GM12878 (cell line): ENCODE data around the gene BPIFB3.

Experiments used
- CHD2 ChIP-seq: IDR thresholded peaks from 2 replicates; pipeline ENCODE4 v1.6.1; 2011; ENCODE audit warnings: low read depth, low read length, improper control_type of control experiment, borderline replicate concordance
- CREM ChIP-seq: IDR thresholded peaks from 2 replicates; pipeline ENCODE4 v1.6.1; 2014; ENCODE audit warnings: antibody characterized with exemption, low read depth
- EGR1 ChIP-seq, 2 experiments: IDR thresholded peaks; 1 replicate in 1 of 2; 2 replicates in 1 of 2; pipeline ENCODE4 v1.6.1; 2011 to 2012; ENCODE audit warnings: low read depth in 2 of 2, low read length in 2 of 2, borderline replicate concordance in 1 of 2, mild to moderate bottlenecking in 1 of 2, moderate library complexity in 1 of 2
- MTA2 ChIP-seq: fragments of 450-650 bp; IDR thresholded peaks from 2 replicates; pipeline ENCODE4 v1.6.1; 2016; ENCODE audit warnings: low read depth, mild to moderate bottlenecking, moderate library complexity
- NR2C1 ChIP-seq: fragments of 450-650 bp; IDR thresholded peaks from 2 replicates; pipeline ENCODE4 v1.6.1; 2017; ENCODE audit warnings: antibody characterized with exemption, mild to moderate bottlenecking, moderate library complexity
- POLR2A ChIP-seq: IDR thresholded peaks from 2 replicates; pipeline ENCODE4 v1.6.1; 2011; ENCODE audit warnings: low read depth, mild to moderate bottlenecking, low read length
- SMARCA5 ChIP-seq: fragments of 450-650 bp; IDR thresholded peaks from 2 replicates; pipeline ENCODE4 v1.6.1; 2017; ENCODE audit warnings: mild to moderate bottlenecking
- SRF ChIP-seq, 2 experiments: IDR thresholded peaks; 2 replicates each; pipeline ENCODE4 v1.6.1; 2011; ENCODE audit warnings: low read depth in 2 of 2, low read length in 2 of 2, mild to moderate bottlenecking in 1 of 2, moderate library complexity in 1 of 2
- TARDBP ChIP-seq: IDR thresholded peaks from 2 replicates; pipeline ENCODE4 v1.6.1; 2016; ENCODE audit warnings: borderline replicate concordance
- TF ChIP-seq, protein P1 (sequence below), 3 experiments: IDR thresholded peaks in 2 of 3; conservative IDR thresholded peaks in 1 of 3; 2 replicates each; pipeline ENCODE4 v1.5.1; 2011; ENCODE audit warnings: low read depth in 3 of 3, low read length in 3 of 3, mild to moderate bottlenecking in 3 of 3, control low read depth in 2 of 3, moderate library complexity in 2 of 3, inconsistent platforms in 1 of 3, mixed read lengths in 1 of 3; ENCODE audit not compliant: control insufficient read depth in 2 of 3, insufficient read depth in 1 of 3; ENCODE audit errors: extremely low read depth in 1 of 3
- TF ChIP-seq, protein P2 (sequence below): fragments of 450-650 bp; IDR thresholded peaks from 2 replicates; pipeline ENCODE4 v1.6.1; 2016; ENCODE audit warnings: mild to moderate bottlenecking, moderate library complexity, borderline replicate concordance
- TF ChIP-seq, protein P3 (sequence below): IDR thresholded peaks from 2 replicates; pipeline ENCODE4 v1.6.1; 2012; ENCODE audit warnings: low read depth, low read length, improper control_type of control experiment

DNA sequence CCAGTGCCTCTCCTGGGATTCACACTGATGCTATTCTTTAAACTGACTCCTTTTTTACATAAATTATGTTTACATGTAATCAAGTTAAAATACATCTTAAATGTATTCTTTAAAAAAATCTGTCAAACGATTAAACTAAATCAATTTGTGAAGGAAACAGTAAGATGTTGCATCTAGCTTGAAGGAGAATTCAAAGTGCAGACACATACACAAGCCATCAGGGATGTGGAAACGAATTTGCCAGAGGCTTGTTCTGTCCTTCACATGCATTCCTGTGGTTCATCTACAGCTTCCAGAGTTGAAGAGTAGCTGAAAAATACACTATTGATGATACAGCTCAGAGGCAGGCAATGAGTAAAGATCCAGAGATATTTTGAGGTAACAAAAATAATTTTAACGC lies 7.3 kb upstream of the BPIFB3 start:
- TF ChIP-seq, protein P1, sequence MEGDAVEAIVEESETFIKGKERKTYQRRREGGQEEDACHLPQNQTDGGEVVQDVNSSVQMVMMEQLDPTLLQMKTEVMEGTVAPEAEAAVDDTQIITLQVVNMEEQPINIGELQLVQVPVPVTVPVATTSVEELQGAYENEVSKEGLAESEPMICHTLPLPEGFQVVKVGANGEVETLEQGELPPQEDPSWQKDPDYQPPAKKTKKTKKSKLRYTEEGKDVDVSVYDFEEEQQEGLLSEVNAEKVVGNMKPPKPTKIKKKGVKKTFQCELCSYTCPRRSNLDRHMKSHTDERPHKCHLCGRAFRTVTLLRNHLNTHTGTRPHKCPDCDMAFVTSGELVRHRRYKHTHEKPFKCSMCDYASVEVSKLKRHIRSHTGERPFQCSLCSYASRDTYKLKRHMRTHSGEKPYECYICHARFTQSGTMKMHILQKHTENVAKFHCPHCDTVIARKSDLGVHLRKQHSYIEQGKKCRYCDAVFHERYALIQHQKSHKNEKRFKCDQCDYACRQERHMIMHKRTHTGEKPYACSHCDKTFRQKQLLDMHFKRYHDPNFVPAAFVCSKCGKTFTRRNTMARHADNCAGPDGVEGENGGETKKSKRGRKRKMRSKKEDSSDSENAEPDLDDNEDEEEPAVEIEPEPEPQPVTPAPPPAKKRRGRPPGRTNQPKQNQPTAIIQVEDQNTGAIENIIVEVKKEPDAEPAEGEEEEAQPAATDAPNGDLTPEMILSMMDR (IDR thresholded peaks at IDR 0.05 in 2 of 3, conservative IDR thresholded peaks at IDR 0.05 in 1 of 3; ENCODE audit: control insufficient read depth in 2 of 3, extremely low read depth in 1 of 3, insufficient read depth in 1 of 3, low read depth in 3 of 3, low read length in 3 of 3) = no peak
- TF ChIP-seq EGR1 (IDR thresholded peaks at IDR 0.05; ENCODE audit: borderline replicate concordance in 1 of 2, low read depth in 2 of 2, low read length in 2 of 2) (no peak), SMARCA5 (no peak), CHD2 (no peak), NR2C1 (no peak), POLR2A (no peak), SRF (IDR thresholded peaks at IDR 0.05; ENCODE audit: low read depth in 2 of 2, low read length in 2 of 2) (no peak), MTA2 (no peak), TARDBP (no peak), CREM (no peak)
- TF ChIP-seq, protein P2, sequence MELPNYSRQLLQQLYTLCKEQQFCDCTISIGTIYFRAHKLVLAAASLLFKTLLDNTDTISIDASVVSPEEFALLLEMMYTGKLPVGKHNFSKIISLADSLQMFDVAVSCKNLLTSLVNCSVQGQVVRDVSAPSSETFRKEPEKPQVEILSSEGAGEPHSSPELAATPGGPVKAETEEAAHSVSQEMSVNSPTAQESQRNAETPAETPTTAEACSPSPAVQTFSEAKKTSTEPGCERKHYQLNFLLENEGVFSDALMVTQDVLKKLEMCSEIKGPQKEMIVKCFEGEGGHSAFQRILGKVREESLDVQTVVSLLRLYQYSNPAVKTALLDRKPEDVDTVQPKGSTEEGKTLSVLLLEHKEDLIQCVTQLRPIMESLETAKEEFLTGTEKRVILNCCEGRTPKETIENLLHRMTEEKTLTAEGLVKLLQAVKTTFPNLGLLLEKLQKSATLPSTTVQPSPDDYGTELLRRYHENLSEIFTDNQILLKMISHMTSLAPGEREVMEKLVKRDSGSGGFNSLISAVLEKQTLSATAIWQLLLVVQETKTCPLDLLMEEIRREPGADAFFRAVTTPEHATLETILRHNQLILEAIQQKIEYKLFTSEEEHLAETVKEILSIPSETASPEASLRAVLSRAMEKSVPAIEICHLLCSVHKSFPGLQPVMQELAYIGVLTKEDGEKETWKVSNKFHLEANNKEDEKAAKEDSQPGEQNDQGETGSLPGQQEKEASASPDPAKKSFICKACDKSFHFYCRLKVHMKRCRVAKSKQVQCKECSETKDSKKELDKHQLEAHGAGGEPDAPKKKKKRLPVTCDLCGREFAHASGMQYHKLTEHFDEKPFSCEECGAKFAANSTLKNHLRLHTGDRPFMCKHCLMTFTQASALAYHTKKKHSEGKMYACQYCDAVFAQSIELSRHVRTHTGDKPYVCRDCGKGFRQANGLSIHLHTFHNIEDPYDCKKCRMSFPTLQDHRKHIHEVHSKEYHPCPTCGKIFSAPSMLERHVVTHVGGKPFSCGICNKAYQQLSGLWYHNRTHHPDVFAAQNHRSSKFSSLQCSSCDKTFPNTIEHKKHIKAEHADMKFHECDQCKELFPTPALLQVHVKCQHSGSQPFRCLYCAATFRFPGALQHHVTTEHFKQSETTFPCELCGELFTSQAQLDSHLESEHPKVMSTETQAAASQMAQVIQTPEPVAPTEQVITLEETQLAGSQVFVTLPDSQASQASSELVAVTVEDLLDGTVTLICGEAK = no peak
- TF ChIP-seq, protein P3, sequence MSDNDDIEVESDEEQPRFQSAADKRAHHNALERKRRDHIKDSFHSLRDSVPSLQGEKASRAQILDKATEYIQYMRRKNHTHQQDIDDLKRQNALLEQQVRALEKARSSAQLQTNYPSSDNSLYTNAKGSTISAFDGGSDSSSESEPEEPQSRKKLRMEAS = no peak
